Activated naive CD8-positive, alpha-beta T cell treated with anti-CD3 and anti-CD28 coated beads for 36 hours (primary cell): Measurements from ENCODE around the gene ZNF827. TPM values are rescaled to one million over a fixed set of nuclear protein-coding genes. Genes with fewer than 3 reads are reported as not detected.
A peak's percentile ranks its signal among the peaks of the same experiment; 100 is the strongest.

ENCODE experiments used
- DNase-seq: peaks from one replicate; pipeline ENCODE4 v3.0.0; 2021
- H3K27ac Mint-ChIP-seq: one replicate; pipeline ENCODE4 v1.8.0; 2022; ENCODE audit warnings: mild to moderate bottlenecking, moderate library complexity, mixed read lengths
- H3K27me3 Mint-ChIP-seq: one replicate; pipeline ENCODE4 v1.8.0; 2022; ENCODE audit warnings: mild to moderate bottlenecking, mixed read lengths
- H3K36me3 Mint-ChIP-seq: one replicate; pipeline ENCODE4 v1.8.0; 2021; ENCODE audit warnings: mild to moderate bottlenecking, mixed read lengths
- H3K4me1 Mint-ChIP-seq: one replicate; pipeline ENCODE4 v1.8.0; 2021; ENCODE audit warnings: mixed read lengths
- H3K4me3 Mint-ChIP-seq: one replicate; pipeline ENCODE4 v1.8.0; 2022; ENCODE audit warnings: mild to moderate bottlenecking, moderate library complexity, mixed read lengths
- H3K9me3 Mint-ChIP-seq: one replicate; pipeline ENCODE4 v1.8.0; 2022; ENCODE audit warnings: mixed read lengths
- total RNA-seq, 2 experiments: library from RNA; stranded (reverse); gene quantifications; one replicate each; pipeline ENCODE4 v1.2.3, GENCODE V29; 2021

ZNF827 gene
- total RNA-seq, 2 experiments from 2014 or later = 22.8 to 23.0 TPM

DNA sequence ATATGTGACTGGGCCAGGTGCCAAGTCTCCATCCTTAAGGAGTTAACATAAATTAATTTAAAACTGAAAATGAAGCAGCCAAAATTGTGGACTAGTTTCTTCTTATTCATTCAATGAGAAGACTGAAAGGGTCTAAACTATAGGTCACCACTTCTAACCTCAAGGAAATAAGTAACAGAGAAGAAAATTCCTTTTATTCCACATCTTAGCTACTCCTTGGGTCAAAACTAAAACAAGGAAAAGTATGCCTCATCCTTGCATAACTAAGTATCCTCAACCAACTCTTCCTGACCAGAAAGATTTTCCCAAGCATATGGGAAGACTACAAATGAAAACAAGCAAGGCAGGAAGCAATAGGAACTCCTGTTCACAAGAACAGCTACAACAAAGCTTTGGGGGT, 71.2 kb downstream of the ZNF827 start:
- no peaks in the 10 kb centered on the region for H3K9me3 Mint-ChIP-seq

DNA sequence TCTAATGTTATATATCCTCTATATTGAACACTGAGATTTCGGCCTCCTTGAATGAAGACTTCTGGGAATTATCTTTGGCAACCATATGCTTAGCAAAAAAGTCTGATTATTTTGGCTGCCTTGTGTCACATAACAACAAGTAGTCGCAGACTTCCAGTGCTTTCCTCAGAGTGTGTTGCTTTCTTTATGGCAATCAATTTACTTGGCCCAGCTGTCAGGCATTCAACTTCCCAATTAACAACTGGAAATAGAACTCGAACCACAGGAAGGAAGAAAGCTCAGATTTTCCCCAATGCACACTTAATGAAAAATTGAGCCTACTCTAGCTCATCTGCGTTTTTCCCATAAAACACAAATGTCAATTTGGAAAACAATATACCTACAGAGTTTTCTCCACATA, 71.6 kb downstream of the ZNF827 start:
- Mint-ChIP-seq H3K9me3 (no peaks in the 10 kb centered on the region), H3K27ac (no peak overlapping the region), H3K4me3 (no peak overlapping the region), H3K27me3 (no peaks in the 10 kb centered on the region), H3K4me1 (peaks cover 46% of the 10 kb centered on the region), H3K36me3 (peaks cover 29% of the 10 kb centered on the region)
- no peak for DNase-seq

More for the DNA sequence above, 71.2 kb downstream of the ZNF827 start:
- Mint-ChIP-seq H3K27me3 (no peaks in the 10 kb centered on the region), H3K36me3 (peaks cover 32% of the 10 kb centered on the region), H3K4me1 (peaks cover 48% of the 10 kb centered on the region), H3K4me3 (no peak overlapping the region), H3K27ac (no peak overlapping the region)
- no peak for DNase-seq

- no peak overlapping the region for H3K27ac Mint-ChIP-seq
- H3K27me3 Mint-ChIP-seq = no peaks in the 10 kb centered on the region
- H3K4me1 Mint-ChIP-seq = peaks cover 32% of the 10 kb centered on the region
- DNase-seq = no peak
- no peaks in the 10 kb centered on the region for H3K9me3 Mint-ChIP-seq
- peaks cover 34% of the 10 kb centered on the region for H3K36me3 Mint-ChIP-seq
- H3K4me3 Mint-ChIP-seq = no peak overlapping the region
These were observed 73.2 kb downstream of the ZNF827 start for GRCh38 chr4:145865274-145865941.

DNA sequence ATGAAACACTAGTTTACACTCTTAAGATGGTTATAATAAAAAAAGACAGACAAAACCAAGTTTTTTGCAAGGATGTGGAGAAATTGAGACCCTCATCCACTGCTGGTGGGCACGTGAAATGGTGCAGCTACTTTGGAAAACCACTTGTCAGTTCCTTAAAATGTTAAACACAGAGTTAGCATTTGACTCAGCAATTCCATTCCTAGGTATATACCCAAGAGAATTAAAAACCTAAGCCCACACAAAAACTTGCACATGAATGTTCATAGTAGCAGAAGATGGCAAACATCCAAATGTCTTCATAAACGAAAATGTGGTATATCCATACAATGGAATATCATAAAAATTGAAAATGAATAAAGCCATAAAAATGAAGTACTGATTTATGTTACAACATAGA, 75.4 kb downstream of the ZNF827 start:
- no peak for DNase-seq
- no peak overlapping the region for H3K27ac Mint-ChIP-seq
- peaks cover 42% of the 10 kb centered on the region for H3K36me3 Mint-ChIP-seq
- H3K9me3 Mint-ChIP-seq = no peaks in the 10 kb centered on the region
- no peak overlapping the region for H3K4me3 Mint-ChIP-seq
- H3K27me3 Mint-ChIP-seq = no peaks in the 10 kb centered on the region
- H3K4me1 Mint-ChIP-seq = peaks cover 26% of the 10 kb centered on the region

- Mint-ChIP-seq H3K27ac (no peak overlapping the region), H3K27me3 (no peaks in the 10 kb centered on the region), H3K9me3 (no peaks in the 10 kb centered on the region)
These were observed 77.0 kb downstream of the ZNF827 start for GRCh38 chr4:145861336-145862318.

GRCh38 chr4:145860897-145861296, 77.7 kb downstream of the ZNF827 start:
- Mint-ChIP-seq H3K27me3 (no peaks in the 10 kb centered on the region), H3K9me3 (no peaks in the 10 kb centered on the region), H3K4me3 (no peak overlapping the region), H3K27ac (no peak overlapping the region), H3K36me3 (peaks cover 41% of the 10 kb centered on the region), H3K4me1 (peaks cover 20% of the 10 kb centered on the region)
- DNase-seq = no peak

More at GRCh38 chr4:145861336-145862318, 77.0 kb downstream of the ZNF827 start:
- H3K4me3 Mint-ChIP-seq = no peak overlapping the region
- DNase-seq = no peak
- peaks cover 23% of the 10 kb centered on the region for H3K4me1 Mint-ChIP-seq
- peaks cover 44% of the 10 kb centered on the region for H3K36me3 Mint-ChIP-seq

GRCh38 chr4:145860446-145860845, 78.2 kb downstream of the ZNF827 start:
- Mint-ChIP-seq H3K4me3 (no peak overlapping the region), H3K36me3 (peaks cover 37% of the 10 kb centered on the region), H3K4me1 (peaks cover 16% of the 10 kb centered on the region), H3K27ac (no peak overlapping the region), H3K9me3 (no peaks in the 10 kb centered on the region), H3K27me3 (no peaks in the 10 kb centered on the region)
- DNase-seq = no peak

DNA sequence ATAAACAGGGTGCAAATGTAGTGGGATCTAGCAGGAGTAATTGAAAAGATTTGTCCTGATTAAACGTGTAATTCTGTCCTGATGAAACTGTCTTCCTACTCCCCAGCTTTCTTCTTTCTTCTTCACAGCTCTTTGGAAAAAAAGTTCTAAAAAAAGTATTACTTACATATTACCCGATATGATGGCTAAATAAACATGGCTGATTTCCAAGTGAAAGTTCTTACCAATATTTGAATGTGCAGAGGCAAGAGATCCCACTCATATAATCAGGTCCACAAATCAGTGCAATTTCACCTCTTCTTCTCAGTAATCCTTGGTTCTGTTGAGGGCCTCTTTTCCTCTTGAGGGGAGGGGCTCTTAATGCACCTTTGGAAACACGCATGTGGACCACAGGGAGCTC, 78.7 kb downstream of the ZNF827 start:
- Mint-ChIP-seq H3K4me3 (no peak overlapping the region), H3K27ac (no peak overlapping the region), H3K27me3 (no peaks in the 10 kb centered on the region), H3K4me1 (peaks cover 13% of the 10 kb centered on the region), H3K9me3 (no peaks in the 10 kb centered on the region), H3K36me3 (peaks cover 39% of the 10 kb centered on the region)
- DNase-seq = no peak

GRCh38 chr4:145859426-145859825, 79.2 kb downstream of the ZNF827 start:
- no peaks in the 10 kb centered on the region for H3K27me3 Mint-ChIP-seq
- H3K4me1 Mint-ChIP-seq = peaks cover 13% of the 10 kb centered on the region
- no peak overlapping the region for H3K4me3 Mint-ChIP-seq
- H3K27ac Mint-ChIP-seq = no peak overlapping the region
- peaks cover 40% of the 10 kb centered on the region for H3K36me3 Mint-ChIP-seq
- no peak for DNase-seq
- H3K9me3 Mint-ChIP-seq = no peaks in the 10 kb centered on the region

DNA sequence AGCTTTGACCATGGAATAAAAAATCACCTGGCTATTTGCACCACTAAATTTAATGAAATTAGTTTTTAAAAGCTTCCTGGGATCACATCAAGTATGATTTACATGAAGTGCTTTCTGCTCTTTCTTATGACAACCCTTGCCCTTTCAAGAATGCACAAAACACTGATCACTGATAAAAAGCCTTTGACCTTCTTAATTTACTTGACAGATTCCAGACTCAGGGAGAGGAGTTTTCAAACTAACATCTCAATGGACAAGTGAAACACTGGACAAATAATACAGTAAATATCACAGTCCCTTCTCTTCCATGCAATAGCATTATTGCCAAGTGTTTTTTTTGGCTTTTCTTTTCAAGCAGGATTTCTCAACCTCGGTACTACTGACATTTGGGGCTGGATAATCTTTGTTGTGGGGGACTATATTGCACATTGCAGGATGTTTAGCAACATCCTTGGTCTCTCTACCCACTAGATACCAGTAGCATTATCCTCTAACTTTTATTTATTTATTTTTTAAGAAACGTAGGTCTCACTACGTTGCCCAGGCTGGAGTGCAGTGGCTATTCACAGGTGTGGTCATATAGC, 86.3 kb downstream of the ZNF827 start:
- peaks cover 1% of the 10 kb centered on the region for H3K4me1 Mint-ChIP-seq
- H3K27me3 Mint-ChIP-seq = no peaks in the 10 kb centered on the region
- DNase-seq = no peak
- H3K4me3 Mint-ChIP-seq = no peak overlapping the region
- H3K9me3 Mint-ChIP-seq = no peaks in the 10 kb centered on the region
- no peak overlapping the region for H3K27ac Mint-ChIP-seq
- H3K36me3 Mint-ChIP-seq = peaks cover 19% of the 10 kb centered on the region

GRCh38 chr4:145851511-145852201, 87.0 kb downstream of the ZNF827 start:
- Mint-ChIP-seq H3K9me3 (no peaks in the 10 kb centered on the region), H3K4me1 (peaks cover 1% of the 10 kb centered on the region), H3K27me3 (no peaks in the 10 kb centered on the region), H3K27ac (no peak overlapping the region), H3K4me3 (no peak overlapping the region), H3K36me3 (peaks cover 17% of the 10 kb centered on the region)
- no peak for DNase-seq

DNA sequence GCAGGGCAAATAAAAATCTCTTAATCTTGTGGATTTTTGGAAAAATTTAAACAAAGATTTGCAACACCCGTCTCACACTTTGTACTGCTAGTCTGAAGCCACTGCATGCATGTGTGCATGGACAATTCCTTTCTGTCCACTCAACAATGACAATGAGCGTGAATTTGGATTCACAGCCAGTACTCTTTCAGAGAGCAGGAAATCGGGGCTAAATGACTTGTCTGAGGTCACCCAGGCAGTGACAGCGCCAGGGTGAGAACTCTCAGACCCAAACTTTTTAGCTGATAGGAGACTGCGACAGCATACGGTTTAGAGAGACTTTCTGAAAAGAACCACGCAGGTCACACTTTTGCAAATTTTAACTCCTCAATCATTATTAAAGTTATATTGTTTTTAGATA, 90.9 kb downstream of the ZNF827 start:
- Mint-ChIP-seq H3K27ac (no peak overlapping the region), H3K36me3 (peaks cover 39% of the 10 kb centered on the region)

DNA sequence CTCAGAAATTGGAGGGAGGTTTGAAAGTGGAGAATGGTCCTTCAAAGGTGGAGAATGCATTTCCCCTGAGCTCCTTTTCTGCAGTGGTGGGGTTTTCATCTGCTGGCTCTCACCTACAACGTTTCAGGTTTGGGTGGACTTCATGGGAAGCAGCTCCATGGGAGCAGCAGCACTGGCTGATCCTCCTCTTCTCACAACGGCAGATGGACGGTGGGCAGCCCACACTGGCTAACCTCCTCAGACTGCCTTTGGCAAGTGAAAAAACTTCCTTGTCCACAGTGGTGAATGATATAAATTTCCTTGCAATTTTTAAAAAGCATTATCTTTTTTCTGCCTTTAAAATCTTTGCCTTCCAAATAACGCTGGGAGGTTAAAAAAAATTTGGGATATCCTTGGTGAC, 93.5 kb downstream of the ZNF827 start:
- no peak for DNase-seq
- Mint-ChIP-seq H3K36me3 (peaks cover 53% of the 10 kb centered on the region), H3K27me3 (no peaks in the 10 kb centered on the region), H3K9me3 (no peaks in the 10 kb centered on the region), H3K4me1 (peaks cover 25% of the 10 kb centered on the region), H3K27ac (peak overlapping the region; percentile 42), H3K4me3 (no peak overlapping the region)

More for the DNA sequence above, 90.9 kb downstream of the ZNF827 start:
- H3K9me3 Mint-ChIP-seq = no peaks in the 10 kb centered on the region
- no peak for DNase-seq
- no peak overlapping the region for H3K4me3 Mint-ChIP-seq
- H3K27me3 Mint-ChIP-seq = no peaks in the 10 kb centered on the region
- H3K4me1 Mint-ChIP-seq = peaks cover 23% of the 10 kb centered on the region

- Mint-ChIP-seq H3K4me1 (peaks cover 29% of the 10 kb centered on the region), H3K27me3 (no peaks in the 10 kb centered on the region), H3K27ac (peak overlapping the region; percentile 14), H3K36me3 (peaks cover 58% of the 10 kb centered on the region), H3K9me3 (no peaks in the 10 kb centered on the region), H3K4me3 (no peak overlapping the region)
- no peak for DNase-seq
These were observed 95.0 kb downstream of the ZNF827 start for GRCh38 chr4:145843639-145844038.

GRCh38 chr4:145843148-145843547, 95.5 kb downstream of the ZNF827 start:
- peaks cover 58% of the 10 kb centered on the region for H3K36me3 Mint-ChIP-seq
- H3K27ac Mint-ChIP-seq = peak overlapping the region; percentile 14
- no peaks in the 10 kb centered on the region for H3K27me3 Mint-ChIP-seq
- no peak overlapping the region for H3K4me3 Mint-ChIP-seq
- no peaks in the 10 kb centered on the region for H3K9me3 Mint-ChIP-seq
- peaks cover 29% of the 10 kb centered on the region for H3K4me1 Mint-ChIP-seq
- DNase-seq = no peak
